GM18868 (cell line): ENCODE measurements around the gene TRIM65.

Experiments used
- ATAC-seq: cut with Tn5 transposase; IDR thresholded peaks from one replicate; pipeline ENCODE4 v1.9.1; 2021; ENCODE audit warnings: mild to moderate bottlenecking, moderate library complexity; ENCODE audit not compliant: unreplicated experiment

The TRIM65 gene, protein sequence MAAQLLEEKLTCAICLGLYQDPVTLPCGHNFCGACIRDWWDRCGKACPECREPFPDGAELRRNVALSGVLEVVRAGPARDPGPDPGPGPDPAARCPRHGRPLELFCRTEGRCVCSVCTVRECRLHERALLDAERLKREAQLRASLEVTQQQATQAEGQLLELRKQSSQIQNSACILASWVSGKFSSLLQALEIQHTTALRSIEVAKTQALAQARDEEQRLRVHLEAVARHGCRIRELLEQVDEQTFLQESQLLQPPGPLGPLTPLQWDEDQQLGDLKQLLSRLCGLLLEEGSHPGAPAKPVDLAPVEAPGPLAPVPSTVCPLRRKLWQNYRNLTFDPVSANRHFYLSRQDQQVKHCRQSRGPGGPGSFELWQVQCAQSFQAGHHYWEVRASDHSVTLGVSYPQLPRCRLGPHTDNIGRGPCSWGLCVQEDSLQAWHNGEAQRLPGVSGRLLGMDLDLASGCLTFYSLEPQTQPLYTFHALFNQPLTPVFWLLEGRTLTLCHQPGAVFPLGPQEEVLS

DNA sequence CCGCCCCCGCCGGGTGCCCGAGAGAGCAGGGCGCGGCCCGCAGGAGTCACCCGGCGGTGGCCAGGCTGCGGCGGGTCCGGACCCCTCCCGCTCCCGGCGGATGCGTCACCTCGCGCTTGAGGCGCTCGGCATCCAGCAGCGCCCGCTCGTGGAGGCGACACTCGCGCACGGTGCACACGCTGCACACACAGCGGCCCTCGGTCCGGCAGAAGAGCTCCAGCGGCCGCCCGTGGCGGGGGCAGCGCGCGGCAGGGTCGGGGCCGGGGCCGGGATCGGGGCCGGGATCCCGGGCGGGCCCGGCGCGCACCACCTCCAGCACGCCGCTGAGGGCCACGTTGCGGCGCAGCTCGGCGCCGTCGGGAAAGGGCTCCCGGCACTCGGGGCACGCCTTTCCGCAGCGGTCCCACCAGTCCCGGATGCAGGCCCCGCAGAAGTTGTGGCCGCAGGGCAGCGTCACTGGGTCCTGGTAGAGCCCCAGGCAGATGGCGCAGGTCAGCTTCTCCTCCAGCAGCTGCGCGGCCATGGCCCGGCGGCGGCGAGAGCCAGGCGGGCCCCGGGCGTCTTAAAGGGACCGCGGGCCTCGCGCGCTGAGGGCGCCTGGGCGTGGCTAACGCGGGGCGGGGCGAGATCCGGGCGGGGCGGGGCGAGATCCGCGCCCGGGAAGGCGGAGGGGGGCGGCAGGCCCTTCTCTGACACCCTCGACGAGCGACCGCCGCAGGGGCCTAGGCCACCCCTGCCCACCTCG is at the start of gene TRIM65:
Gene TRIM65 (minus strand): TSS at position 537 of the 745 bp plus-strand sequence. CDS start 14 bp downstream, at position 523.
- ATAC-seq: peak; percentile 68

GRCh38 chr17:75945211-75945610 is 48.5 kb upstream of the TRIM65 start:
- ATAC-seq: no peak

DNA sequence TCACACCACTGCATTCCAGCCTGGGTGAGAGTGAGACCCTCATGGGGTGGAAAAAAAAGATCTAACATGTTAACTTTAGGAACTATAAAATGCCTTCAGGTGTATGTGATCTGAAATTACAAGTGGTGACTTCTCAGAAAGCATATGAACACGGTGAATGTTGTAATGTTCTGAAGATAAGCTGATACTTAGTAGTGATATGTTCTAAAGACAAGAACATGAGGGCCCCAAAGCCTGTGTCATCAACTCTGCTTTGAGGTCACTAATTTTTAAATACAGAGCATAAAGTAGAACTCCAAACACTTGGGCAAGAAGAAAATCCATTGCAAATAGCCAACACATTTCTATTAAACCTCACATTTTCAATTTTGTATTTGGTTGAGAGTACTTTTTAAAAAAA is 46.7 kb upstream of the TRIM65 start:
- no peak for ATAC-seq

GRCh38 chr17:75942473-75942872 is 45.7 kb upstream of the TRIM65 start:
- no peak for ATAC-seq

DNA sequence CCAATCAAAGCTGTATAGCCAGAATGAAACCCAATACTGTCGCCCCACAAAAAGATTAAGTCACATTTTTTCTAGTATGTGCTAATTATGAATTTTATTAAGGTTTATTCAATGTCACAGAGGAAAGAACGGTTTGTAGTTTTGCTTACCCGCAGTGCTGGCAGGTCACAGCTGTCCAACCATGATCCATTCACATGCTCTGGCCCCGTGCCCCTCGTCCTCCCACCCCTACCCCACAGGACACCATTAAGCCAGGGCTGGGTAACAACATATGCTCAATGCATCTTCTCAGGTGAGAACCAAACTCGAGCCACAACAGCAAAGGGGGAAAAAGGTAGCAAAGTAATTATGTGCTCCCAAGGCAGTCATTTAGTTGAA is 44.7 kb upstream of the TRIM65 start:
- ATAC-seq: no peak

- peak; percentile 97 for ATAC-seq
These were observed 44.1 kb upstream of the TRIM65 start, which contains the start of gene FBF1 for GRCh38 chr17:75940727-75941441. FBF1 (minus strand) TSS chr17:75941042; CDS start chr17:75938149, 2,893 bp downstream.

GRCh38 chr17:75937652-75938051 is 40.9 kb upstream of the TRIM65 start:
- ATAC-seq: no peak

DNA sequence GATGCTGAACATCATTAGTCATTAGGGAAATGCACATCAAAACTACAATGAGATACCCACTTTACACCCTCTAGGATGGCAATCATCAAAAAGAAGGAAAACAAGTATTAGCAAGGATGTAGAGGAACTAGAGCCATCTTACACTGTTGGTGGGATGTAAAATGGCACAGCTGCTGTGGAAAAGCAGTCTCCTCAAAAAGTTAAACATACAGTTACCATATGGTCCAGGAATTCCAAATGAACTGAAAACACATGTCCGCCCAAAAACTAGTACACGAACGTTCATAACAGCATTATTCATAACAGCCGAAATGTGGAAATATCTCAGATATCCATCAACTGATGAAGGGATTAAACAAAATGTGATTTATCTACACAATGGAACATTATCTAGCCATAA is 37.1 kb upstream of the TRIM65 start:
- no peak for ATAC-seq

DNA sequence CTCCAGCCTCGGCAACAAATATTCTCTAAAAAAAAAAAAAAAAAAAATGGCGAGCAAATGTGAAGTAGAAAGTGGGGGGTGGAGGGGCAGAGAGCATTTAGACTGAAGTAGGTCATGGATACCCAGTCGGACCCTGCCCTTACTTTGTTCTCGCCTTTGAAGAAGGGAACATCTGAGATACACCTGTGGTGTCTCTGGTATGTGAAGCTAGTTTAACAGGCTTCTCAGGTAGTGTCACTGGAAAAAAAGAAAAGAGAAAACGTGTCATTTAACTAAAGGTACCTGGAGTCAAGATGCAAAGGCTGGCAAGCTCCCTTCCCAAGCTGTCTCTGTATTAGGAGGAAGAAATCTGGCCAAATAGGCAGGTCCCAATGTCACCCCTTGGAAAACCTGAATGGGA is 36.1 kb upstream of the TRIM65 start:
- no peak for ATAC-seq

- no peak for ATAC-seq
These were observed 34.3 kb upstream of the TRIM65 start for GRCh38 chr17:75931062-75931461.

DNA sequence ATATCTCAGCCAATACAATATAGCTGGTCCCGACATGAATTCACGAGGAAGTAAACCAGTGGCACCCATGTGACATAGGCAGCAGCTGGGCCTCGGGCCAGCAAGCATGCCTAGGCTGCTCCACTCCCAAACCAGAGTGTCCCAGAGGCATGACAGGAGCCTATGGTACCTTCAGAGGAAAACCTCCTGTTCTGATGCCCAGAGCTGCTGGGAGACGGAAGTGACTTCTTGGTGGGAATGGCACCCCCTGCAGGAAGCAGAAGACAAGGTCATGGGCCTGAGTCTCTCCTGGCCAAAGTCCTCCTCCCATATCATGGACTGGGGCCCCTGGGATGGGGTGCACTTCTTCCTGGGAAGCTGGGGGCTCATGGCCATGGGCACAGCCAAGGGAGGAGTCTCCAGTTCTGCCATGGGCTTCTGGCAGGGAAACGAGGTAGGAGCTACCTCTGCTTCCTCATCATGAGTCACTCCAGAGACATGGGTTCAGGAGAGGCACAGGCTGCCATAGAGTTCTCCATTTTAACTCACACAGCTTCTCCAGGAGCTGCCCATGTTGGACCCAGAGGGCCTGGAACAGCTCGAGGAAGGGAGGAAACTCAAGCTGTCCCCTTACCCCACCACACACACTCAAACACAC is 30.7 kb upstream of the TRIM65 start:
- ATAC-seq: no peak

- ATAC-seq: no peak
These were observed 29.7 kb upstream of the TRIM65 start for GRCh38 chr17:75926456-75926855.

- no peak for ATAC-seq
These were observed 29.2 kb upstream of the TRIM65 start for GRCh38 chr17:75925912-75926311.

DNA sequence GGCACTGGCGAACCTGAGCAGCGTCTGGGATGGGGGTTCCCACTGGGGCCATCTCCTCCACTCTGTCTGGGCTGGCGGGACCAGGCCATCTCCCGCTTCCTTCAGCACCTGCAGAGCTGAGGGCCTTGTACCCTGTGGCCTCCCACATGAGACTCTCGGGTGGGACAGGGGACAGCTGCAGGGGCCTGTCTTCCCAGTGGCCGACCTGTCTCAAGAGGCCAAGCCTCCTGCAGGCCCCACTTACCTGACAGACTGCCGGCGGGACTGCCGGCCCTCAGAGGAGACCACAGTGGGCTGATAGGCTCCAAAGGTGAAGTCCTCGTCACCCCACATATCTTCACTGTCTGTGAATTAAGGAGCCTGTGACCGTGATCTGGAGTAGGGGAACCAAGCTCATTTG is 28.4 kb upstream of the TRIM65 start:
- ATAC-seq: no peak

GRCh38 chr17:75922963-75923874 is 26.5 kb upstream of the TRIM65 start:
- no peak for ATAC-seq

GRCh38 chr17:75922173-75922961 is 25.6 kb upstream of the TRIM65 start:
- ATAC-seq: no peak

DNA sequence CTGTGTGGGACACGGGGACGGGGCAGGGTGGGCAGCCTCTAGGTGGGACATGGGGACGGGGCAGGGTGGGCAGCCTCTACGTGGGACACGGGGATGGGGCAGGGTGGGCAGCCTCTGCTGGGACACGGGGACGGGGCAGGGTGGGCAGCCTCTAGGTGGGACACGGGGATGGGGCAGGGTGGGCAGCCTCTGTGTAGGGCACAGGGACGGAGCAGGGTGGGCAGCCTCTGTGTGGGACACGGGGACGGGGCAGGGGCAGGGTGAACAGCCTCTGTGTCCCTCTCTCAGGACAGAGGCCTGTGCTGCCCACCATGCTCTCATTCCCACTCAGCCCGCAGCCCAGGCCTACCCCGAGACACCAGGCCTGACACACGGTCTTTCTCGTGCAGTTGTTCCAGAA is 24.8 kb upstream of the TRIM65 start:
- no peak for ATAC-seq

GRCh38 chr17:75920045-75920560 is 23.4 kb upstream of the TRIM65 start:
- ATAC-seq: no peak

GRCh38 chr17:75919611-75920010 is 22.9 kb upstream of the TRIM65 start:
- ATAC-seq: no peak
